HG03060 (cell line): ENCODE results near the gene SLC9A8.

Experiments used
- ATAC-seq: cut with Tn5 transposase; IDR thresholded peaks from one replicate; pipeline ENCODE4 v1.9.1; 2021; ENCODE audit warnings: low read depth, moderate number of reproducible peaks; ENCODE audit not compliant: unreplicated experiment

The SLC9A8 gene

GRCh38 chr20:49810491-49811190, 2.0 kb upstream of the SLC9A8 start:
- no peak for ATAC-seq

- no peak for ATAC-seq
Observed at GRCh38 chr20:49811825-49812506, 662 bp upstream of the SLC9A8 start.

- ATAC-seq: no peak
Observed at GRCh38 chr20:49813305-49813974, 812 bp downstream of the SLC9A8 start.

DNA sequence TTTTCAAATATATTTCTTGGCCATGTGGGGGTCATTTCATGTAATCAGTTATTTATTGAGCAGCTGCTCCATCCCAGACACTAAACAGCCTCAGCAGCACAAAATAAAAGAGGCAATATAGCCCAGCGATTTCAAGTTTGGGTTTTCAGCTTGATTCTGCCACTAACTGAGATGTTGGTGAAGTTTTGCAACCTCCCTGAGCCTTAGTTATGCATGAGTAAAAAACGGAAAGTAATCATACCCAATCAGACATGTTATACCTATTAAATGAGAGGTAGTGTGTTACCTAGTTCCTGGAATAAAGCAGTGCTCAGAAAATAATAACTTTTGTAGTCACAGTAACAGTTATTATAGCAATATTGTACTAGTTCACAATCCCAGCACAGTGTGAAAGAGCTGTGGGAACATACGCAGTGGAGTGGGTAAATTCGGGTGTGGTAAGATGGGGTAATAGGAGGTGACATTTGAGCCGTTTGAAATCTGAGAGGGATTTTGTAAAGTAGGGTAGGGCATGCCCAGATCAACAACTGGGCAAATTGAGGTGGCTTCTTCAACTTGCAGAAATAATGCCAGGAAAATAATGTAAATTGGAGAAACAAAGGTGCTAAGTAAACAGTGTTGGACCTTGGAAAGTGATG, 1.5 kb downstream of the SLC9A8 start:
- no peak for ATAC-seq

DNA sequence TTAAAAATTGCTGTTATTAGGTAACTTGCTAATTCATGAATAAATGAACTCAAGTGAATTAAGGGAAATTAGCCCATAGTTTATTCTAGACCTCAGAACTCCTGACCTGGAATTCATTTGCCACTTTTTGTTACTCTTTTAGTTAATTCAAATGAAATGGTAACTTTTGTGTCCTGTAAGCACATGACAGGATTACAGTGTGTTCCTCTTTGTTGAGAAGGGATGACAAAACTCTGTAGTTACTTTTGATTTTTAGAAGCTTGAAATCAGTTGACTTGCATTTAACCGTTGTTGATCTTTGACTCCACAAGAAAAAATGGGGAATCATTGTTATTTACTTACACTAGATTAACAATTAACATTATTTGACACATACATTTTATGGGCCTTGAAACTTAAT, 6.2 kb downstream of the SLC9A8 start:
- ATAC-seq: no peak

- ATAC-seq: no peak
Observed at GRCh38 chr20:49819702-49820101, 7.1 kb downstream of the SLC9A8 start.

GRCh38 chr20:49821381-49821780, 8.8 kb downstream of the SLC9A8 start:
- ATAC-seq: no peak

DNA sequence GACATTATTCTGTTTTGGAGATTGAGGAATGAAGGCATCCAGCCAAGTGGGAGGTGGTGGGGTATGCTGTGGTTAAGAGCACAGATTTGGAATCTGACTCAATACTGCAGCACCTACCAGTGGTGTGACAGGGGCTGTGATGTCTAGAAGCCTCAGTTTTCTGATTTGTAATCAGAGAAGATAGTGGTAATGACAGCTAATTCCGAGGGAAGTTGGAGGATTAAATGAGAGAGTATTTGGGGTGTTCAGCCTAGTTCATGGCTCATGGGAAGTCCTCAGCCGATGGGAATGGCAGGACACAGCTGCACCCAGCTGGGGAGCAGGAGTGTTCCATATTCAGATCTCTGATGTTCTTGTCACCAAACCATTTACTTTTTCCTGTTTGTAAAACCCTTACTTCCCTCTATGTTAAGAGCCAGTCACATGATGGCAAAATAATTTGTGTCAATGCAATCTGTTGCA, 9.3 kb downstream of the SLC9A8 start:
- no peak for ATAC-seq

- no peak for ATAC-seq
Observed at GRCh38 chr20:49823152-49823847, 10.7 kb downstream of the SLC9A8 start.

- no peak for ATAC-seq
Observed at GRCh38 chr20:49824206-49824605, 11.6 kb downstream of the SLC9A8 start.

GRCh38 chr20:49825521-49826033, 12.9 kb downstream of the SLC9A8 start:
- no peak for ATAC-seq

DNA sequence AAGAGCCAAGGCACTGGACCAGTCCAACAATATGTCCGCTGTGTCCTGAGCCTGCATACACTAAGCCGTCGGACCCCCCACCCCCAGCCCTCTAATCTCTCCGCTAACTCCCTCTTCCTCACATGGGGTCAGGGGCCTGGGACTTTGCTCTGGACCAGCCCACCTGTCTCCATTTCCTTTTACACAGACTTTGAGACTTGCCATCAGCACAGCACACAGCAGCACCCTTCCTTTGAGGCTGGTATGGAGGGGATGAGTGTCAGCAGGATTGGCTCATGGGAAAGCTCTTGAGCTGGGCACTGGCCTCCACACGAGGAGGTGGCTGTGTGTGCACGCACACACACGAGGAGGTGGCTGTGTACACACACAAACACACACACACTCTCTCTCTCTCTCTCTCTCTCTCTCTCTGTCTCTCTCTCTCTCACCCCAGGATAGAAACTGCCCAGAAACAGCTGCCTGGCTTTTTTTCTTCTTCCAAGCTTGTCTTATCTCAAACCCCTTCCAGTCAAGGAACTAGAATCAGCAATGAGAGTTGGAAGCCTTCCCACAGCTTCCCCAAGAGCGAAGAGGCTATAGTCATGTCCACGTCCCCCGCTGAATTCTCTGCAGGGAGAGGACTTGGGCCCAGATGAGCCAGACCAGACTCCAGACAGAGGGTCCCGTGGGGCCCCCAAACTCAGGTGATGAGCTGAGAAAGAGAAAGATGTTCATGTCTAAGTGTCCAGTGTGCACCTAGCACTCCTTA, 18.6 kb downstream of the SLC9A8 start:
- ATAC-seq: no peak

DNA sequence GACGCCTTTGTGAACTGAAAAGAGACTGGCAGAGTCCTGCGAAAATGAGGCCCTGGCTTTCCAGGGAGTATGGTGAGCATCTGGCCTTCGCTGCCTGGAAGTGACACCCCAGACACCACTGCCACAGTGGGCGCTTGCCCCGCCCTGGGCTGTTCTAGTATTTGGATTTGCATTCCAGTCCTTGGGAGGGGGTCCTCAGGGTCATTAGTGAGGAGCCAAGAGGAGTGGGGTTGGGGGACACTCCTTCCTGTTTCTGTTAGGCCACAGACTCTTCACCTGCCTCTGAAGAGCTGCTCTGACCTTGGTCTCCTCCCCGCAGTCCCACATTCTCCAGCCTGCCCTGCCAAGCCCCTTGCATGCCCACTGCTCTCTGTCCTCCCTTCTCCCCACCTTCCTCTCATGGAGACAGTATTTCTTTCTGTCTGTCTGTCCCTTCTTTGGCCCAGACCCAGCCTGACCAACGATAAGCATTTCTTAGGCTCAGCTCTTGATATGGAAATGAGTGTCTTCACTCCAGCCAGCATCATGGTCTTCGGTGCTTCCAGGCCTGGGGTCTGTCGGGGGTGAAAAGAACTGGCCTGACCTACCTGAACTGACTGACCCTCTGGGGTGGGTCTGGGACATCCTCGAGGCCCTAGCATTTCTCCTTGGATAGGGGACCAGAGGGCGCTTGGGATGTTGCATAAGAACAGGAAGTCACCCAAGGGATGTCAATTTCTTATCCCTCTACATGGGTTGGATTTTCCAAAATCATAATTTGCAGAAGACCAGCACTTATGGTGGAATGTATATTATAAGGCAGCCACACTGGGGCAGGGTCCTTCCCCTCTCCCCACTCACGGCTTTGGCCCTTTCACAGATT, 19.4 kb downstream of the SLC9A8 start:
- no peak for ATAC-seq

- ATAC-seq: no peak
Observed at GRCh38 chr20:49832632-49833327, 20.2 kb downstream of the SLC9A8 start.

DNA sequence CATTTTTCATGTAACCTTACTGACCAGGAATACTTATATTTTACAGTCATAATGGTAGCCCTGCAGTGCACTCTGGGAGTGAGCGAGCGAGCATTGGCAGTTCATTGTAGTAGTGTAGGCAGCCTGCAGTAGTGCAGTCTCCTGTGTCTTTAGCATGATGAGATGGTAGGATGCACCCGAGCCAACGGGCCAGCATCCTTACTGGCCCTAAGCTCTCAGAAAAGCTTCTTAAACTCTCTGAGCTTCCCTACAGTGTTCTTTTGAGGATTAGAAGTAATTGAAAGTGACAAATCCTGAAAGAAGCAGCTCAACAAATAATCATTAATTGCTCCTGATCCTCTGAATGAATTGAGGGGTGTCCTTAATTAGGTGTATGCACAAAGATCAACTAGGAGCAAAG, 20.9 kb downstream of the SLC9A8 start:
- no peak for ATAC-seq

DNA sequence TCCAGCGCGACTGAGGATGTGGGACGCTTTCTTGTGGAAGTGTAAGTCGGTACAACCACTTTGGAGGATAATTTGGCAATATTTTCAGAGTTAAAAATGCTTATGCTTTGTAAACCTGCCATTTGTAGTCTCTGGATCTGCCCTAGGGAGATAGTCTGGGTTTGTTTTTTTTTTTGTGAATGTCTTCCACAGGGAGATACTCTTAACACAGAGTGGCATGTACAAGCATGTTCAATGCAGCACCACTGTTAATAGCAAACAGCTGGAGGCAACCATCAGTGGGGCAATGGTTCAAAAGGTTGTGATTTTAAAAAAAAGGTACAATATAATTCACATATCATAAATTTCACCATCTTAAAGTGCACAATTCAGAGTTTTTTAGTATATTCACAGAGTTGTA, 22.4 kb downstream of the SLC9A8 start:
- no peak for ATAC-seq

GRCh38 chr20:49838546-49838945, 25.9 kb downstream of the SLC9A8 start:
- ATAC-seq: no peak

DNA sequence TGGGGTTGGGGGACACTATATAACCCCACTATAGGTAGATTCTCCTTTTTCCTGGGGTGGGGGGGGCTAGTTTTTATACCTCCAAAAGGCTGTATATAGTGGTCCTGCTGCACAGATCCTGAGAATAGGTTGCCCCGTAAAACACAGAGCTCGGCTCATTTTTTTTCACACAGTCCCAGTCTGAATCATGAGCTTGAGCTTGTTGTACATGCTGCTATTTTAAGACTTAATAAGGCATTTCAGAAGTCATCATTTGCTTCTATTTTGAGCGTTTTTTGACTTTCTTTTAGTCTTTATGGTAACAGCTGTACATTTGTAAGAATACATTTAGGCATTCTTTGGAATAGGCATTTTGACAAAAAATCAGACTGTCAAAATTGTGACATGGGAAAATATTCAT, 30.5 kb downstream of the SLC9A8 start:
- no peak for ATAC-seq
